AG10803 (cell line): Measurements from ENCODE around the gene RYR2.

Experiments used
- DNase-seq: peaks from one replicate; pipeline ENCODE4 v3.0.0; 2010; ENCODE audit warnings: low read depth
- H3K4me3 ChIP-seq: 2 replicates; pipeline ENCODE4 v1.5.1; 2011; ENCODE audit warnings: mild to moderate bottlenecking, low read length, control low read depth
- CTCF ChIP-seq: conservative IDR thresholded peaks from 2 replicates; pipeline ENCODE4 v1.5.1; 2011; ENCODE audit warnings: mild to moderate bottlenecking, low read length, control low read depth, inconsistent platforms

Gene RYR2

GRCh38 chr1:237670302-237670701 lies 628.3 kb downstream of the RYR2 start:
- no peak for TF ChIP-seq CTCF
- no peak overlapping the region for H3K4me3 ChIP-seq
- no peak for DNase-seq

GRCh38 chr1:237671262-237671661 lies 629.3 kb downstream of the RYR2 start:
- no peak for DNase-seq
- H3K4me3 ChIP-seq = no peak overlapping the region
- no peak for TF ChIP-seq CTCF

GRCh38 chr1:237671935-237672334 lies 630.0 kb downstream of the RYR2 start:
- TF ChIP-seq CTCF = no peak

GRCh38 chr1:237672748-237673147 lies 630.8 kb downstream of the RYR2 start:
- no peak for TF ChIP-seq CTCF
- no peak for DNase-seq
- no peak overlapping the region for H3K4me3 ChIP-seq

More at GRCh38 chr1:237671935-237672334, 630.0 kb downstream of the RYR2 start:
- H3K4me3 ChIP-seq = no peak overlapping the region
- no peak for DNase-seq

GRCh38 chr1:237673631-237674030 lies 631.6 kb downstream of the RYR2 start:
- no peak for TF ChIP-seq CTCF
- no peak overlapping the region for H3K4me3 ChIP-seq
- no peak for DNase-seq

GRCh38 chr1:237677979-237678378 lies 636.0 kb downstream of the RYR2 start:
- peak; percentile 17 for DNase-seq
- no peak overlapping the region for H3K4me3 ChIP-seq
- no peak for TF ChIP-seq CTCF

GRCh38 chr1:237679687-237680086 lies 637.7 kb downstream of the RYR2 start:
- no peak for TF ChIP-seq CTCF
- DNase-seq = no peak
- H3K4me3 ChIP-seq = no peak overlapping the region
